DMS 273 (cell line): Measurements from ENCODE around the gene INVS.
A peak's percentile ranks its signal among the peaks of the same experiment; 100 is the strongest.
"Not testable (repeated sequence)": the region's sequence is repeated elsewhere in the genome, so short reads cannot be mapped to it uniquely, and the experiment has no call there.

Experiments
- DNase-seq: peaks from one replicate; lab custom pipeline; 2025; ENCODE audit not compliant: unreplicated experiment; lab: John Stamatoyannopoulos, UW

The INVS gene

DNA sequence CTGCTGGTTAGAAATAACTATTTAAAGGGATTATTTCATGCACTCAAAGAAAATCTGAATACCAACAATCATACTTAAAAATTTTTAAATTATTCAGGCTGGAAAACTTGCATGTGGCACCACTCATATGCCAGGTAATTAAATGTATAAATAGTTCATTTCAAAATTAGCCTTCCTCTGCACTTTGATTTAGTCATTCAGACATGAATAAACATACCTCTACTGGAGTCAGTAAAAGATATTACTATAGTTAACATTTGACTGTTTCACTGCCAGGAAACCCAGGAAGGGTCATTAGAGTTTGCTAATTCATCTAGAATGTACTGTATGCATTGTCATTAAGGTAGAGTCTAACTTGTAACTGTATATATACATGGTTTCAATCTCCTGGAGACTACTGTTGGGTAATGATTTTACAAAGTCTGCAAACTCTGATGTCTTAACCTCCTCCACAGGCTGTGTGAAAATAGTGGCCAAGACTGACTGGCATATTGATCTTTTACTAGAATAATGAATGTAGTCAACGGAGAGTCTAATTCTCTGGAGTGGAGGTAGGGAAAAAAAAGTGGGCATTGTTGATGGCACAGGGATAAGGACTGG is 210.0 kb downstream of the INVS start:
- DNase-seq, result no peak

- DNase-seq, result no peak
Measured at GRCh38 chr9:100309992-100310391, 210.9 kb downstream of the INVS start.

- DNase-seq, result no peak
Measured at GRCh38 chr9:100315561-100315960, 216.5 kb downstream of the INVS start.

GRCh38 chr9:100317706-100318105 is 218.7 kb downstream of the INVS start:
- no peak for DNase-seq

- peak; percentile 62 for DNase-seq
Measured at GRCh38 chr9:100322954-100323536, 224.0 kb downstream of the INVS start.

DNA sequence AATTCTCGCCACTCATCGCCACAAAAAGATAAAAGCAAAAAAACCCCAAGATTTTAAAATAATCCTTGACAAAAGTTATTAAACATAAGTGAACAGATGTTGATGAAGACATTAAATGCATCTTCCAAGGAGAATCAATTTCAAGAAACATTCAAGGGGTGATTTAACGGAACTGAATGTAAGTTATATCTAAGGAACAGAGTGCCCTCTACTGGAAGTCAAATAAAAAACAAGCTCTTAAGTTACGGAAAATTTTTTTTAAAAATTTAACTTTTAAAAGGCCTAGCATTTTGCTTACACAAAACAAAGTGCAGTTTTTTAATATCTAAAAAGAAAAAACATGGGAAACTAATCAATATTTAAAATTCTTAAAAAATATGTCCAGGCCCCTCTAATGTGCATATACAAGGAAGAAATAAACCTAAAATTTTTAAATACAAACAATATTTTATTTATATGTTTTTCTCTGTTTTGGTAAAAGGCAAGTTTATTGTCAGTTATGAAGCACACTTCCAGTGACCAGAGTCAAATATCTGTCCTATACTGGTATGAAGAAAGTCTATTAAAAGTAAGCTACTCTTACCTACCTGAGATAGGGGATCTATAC is 225.7 kb downstream of the INVS start:
- peak; percentile 39 for DNase-seq

DNA sequence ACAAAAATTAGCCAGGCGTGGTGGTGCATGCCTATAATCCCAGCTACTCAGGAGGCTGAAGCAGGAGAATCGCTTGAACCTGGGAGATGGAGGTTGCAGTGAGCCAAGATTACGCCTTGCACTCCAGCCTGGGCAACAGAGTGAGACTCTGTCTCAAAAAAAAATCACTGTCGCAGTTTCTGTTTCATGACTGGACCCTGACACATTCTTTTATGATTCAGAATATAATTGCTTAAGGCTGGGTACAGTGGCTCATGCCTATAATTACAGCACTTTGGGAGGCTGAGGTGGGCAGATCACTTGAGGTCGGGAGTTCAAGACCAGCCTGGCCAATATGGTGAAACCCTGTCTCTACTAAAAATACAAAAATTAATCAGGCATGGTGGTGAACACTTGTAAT is 239.7 kb downstream of the INVS start:
- DNase-seq, result not testable (repeated sequence)

DNA sequence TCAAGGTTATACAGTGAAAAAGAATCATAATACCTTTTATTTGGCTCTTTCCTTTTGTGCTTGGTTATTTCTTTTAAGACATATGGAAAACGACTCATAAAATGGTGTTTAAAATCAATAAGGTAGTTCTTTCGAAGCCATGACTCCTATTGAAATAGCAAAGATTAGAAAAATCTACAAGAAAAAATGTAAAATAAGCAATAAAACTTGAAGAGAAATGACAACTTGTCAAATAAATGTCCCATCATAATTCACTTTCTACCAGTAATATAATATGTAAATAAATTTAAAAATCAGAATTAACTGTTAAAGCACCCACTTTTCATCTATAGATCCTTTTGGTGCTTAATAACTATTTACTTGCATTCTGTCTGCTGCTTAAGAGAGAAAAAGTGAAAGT is 241.2 kb downstream of the INVS start:
- no peak for DNase-seq

DNA sequence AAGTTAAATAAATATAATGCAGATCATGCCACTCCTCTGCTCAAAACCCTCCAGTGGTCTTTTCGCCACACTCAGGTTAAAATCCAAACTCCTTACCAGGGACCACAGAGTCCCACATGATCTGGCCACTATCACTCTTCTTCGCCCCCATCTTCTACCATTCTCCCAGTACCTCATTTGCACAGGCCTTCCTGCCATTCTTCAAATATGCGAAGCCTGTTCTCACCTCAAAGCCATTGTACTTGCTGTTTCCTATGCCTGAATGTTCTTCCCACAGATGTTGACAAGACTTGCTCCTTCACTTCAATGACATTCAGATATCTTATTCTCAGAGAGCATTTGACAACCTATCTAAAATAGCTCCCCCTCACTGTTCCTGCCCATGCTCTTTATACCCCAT is 242.8 kb downstream of the INVS start:
- no peak for DNase-seq

DNA sequence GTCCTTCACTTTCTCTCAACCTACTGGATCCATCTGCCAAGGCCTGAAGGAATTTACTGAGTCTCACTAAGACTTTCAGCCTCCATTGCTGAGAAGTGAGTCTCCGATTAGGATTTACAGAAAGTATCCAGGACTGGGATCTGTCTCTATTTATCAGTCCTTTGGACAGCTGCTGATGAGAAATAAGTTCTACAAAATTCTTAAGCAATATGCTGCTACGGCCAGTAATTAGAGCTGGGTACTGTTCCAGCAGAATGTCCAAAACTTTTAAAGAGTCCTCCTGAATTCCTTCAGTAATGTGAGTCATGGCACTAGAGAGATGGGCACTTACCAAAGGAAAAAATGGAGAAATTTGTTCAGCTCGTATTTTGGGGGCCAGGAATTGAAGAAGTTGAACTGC is 247.8 kb downstream of the INVS start:
- DNase-seq, result no peak

- DNase-seq, result no peak
Measured at GRCh38 chr9:100350188-100350587, 251.1 kb downstream of the INVS start.
